Osteoblast (primary cell): ENCODE measurements around the gene CCDC77. TPM values are rescaled to one million over a fixed set of nuclear protein-coding genes. Genes with fewer than 3 reads are reported as not detected.

ENCODE experiments used
- total RNA-seq: library from RNA; depleted of rRNA; stranded (reverse); fragments of >200 nt; gene quantifications from 2 replicates; pipeline ENCODE4 v1.2.3, GENCODE V29; 2012

Gene CCDC77
- total RNA-seq, 1 donor: 9.0 TPM

Other genes starting within 250 kb of the CCDC77 start
- gene SLC6A12, start 187.5 kb upstream of the CCDC77 start, total RNA-seq: not detected in 2 replicates
- gene SLC6A13, start 138.8 kb upstream of the CCDC77 start, total RNA-seq: not detected in 2 replicates
- 62.8 and 75.3 TPM in 2 replicates for gene KDM5A, start 12.3 kb upstream of the CCDC77 start, total RNA-seq
- 0.29 and 0.36 TPM in 2 replicates for gene B4GALNT3, start 58.3 kb downstream of the CCDC77 start, total RNA-seq